SK-N-SH (cell line): Measurements from ENCODE around the gene PDE4B.

Experiments
- CTCF ChIP-seq: fragments of 200-600 bp; sonication (generic); IDR thresholded peaks from 2 replicates; pipeline ENCODE4 v1.6.1; 2017; ENCODE audit warnings: antibody characterized with exemption, mild to moderate bottlenecking, moderate library complexity
- EP300 ChIP-seq, 2 experiments: IDR thresholded peaks; 2 replicates each; pipeline versions ENCODE4 v1.4.0 to v1.6.1; 2012; ENCODE audit warnings: borderline replicate concordance in 1 of 2, low read depth in 1 of 2, low read length in 1 of 2
- EZH2phosphoT487 ChIP-seq: fragments of 200-600 bp; sonication (generic); IDR thresholded peaks from 2 replicates; pipeline ENCODE4 v1.6.1; 2017; ENCODE audit warnings: low read depth, mixed run types, mild to moderate bottlenecking, antibody characterized with exemption, moderate library complexity, borderline replicate concordance
- FOSL2 ChIP-seq: IDR thresholded peaks from 2 replicates; pipeline ENCODE4 v1.4.0; 2012; ENCODE audit warnings: low read depth, mild to moderate bottlenecking, moderate library complexity, borderline replicate concordance
- JUND ChIP-seq: IDR thresholded peaks from 2 replicates; pipeline ENCODE4 v1.4.0; 2012
- NRF1 ChIP-seq: IDR thresholded peaks from 2 replicates; pipeline ENCODE4 v1.6.1; 2012; ENCODE audit warnings: low read depth, mild to moderate bottlenecking, low read length
- TAF1 ChIP-seq: IDR thresholded peaks from 2 replicates; pipeline ENCODE4 v1.6.1; 2012; ENCODE audit warnings: low read depth, mild to moderate bottlenecking, low read length, moderate library complexity, borderline replicate concordance
- TCF12 ChIP-seq: IDR thresholded peaks from 2 replicates; pipeline ENCODE4 v1.4.0; 2012
- TF ChIP-seq, protein P1 (sequence below): IDR thresholded peaks from 2 replicates; pipeline ENCODE4 v1.6.1; 2012; ENCODE audit warnings: mild to moderate bottlenecking, low read depth, low read length, moderate library complexity
- TF ChIP-seq, protein P2 (sequence below): IDR thresholded peaks from 2 replicates; pipeline ENCODE4 v1.4.0; 2012; ENCODE audit warnings: low read depth, borderline replicate concordance

GRCh38 chr1:66152034-66152433 lies 359.3 kb downstream of the PDE4B start:
- TF ChIP-seq CTCF (no peak), JUND (no peak), EP300 (IDR thresholded peaks at IDR 0.05; ENCODE audit: borderline replicate concordance in 1 of 2, low read depth in 1 of 2, low read length in 1 of 2) (no peak), FOSL2 (no peak), TAF1 (no peak), TCF12 (no peak), EZH2phosphoT487 (no peak), NRF1 (no peak)
- TF ChIP-seq, protein P1, sequence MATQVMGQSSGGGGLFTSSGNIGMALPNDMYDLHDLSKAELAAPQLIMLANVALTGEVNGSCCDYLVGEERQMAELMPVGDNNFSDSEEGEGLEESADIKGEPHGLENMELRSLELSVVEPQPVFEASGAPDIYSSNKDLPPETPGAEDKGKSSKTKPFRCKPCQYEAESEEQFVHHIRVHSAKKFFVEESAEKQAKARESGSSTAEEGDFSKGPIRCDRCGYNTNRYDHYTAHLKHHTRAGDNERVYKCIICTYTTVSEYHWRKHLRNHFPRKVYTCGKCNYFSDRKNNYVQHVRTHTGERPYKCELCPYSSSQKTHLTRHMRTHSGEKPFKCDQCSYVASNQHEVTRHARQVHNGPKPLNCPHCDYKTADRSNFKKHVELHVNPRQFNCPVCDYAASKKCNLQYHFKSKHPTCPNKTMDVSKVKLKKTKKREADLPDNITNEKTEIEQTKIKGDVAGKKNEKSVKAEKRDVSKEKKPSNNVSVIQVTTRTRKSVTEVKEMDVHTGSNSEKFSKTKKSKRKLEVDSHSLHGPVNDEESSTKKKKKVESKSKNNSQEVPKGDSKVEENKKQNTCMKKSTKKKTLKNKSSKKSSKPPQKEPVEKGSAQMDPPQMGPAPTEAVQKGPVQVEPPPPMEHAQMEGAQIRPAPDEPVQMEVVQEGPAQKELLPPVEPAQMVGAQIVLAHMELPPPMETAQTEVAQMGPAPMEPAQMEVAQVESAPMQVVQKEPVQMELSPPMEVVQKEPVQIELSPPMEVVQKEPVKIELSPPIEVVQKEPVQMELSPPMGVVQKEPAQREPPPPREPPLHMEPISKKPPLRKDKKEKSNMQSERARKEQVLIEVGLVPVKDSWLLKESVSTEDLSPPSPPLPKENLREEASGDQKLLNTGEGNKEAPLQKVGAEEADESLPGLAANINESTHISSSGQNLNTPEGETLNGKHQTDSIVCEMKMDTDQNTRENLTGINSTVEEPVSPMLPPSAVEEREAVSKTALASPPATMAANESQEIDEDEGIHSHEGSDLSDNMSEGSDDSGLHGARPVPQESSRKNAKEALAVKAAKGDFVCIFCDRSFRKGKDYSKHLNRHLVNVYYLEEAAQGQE, result no peak
- TF ChIP-seq, protein P2, sequence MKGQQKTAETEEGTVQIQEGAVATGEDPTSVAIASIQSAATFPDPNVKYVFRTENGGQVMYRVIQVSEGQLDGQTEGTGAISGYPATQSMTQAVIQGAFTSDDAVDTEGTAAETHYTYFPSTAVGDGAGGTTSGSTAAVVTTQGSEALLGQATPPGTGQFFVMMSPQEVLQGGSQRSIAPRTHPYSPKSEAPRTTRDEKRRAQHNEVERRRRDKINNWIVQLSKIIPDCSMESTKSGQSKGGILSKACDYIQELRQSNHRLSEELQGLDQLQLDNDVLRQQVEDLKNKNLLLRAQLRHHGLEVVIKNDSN, result no peak
